Measurements from ENCODE around the gene CEP112. TPM values are rescaled to one million over a fixed set of nuclear protein-coding genes. Genes with fewer than 3 reads are reported as not detected.

The CEP112 gene
- polyA plus RNA-seq, 1 donor, result 4.4 TPM

- H3K4me3 ChIP-seq (ENCODE audit: low read length), result no peak overlapping the region
- peaks cover 3% of the 10 kb centered on the region for H3K9me3 ChIP-seq (ENCODE audit: control insufficient read depth, low read depth, low read length)
- no peaks in the 10 kb centered on the region for H3K36me3 ChIP-seq (ENCODE audit: control insufficient read depth, insufficient read depth, low read length)
- H3K27ac ChIP-seq (ENCODE audit: low read length), result no peak overlapping the region
- no peak for DNase-seq
- WGBS (ENCODE audit: insufficient coverage, low lambda C conversion rate), result no CpG with 5 or more reads among the region's 5 CpGs
- no peaks in the 10 kb centered on the region for H3K27me3 ChIP-seq (ENCODE audit: control insufficient read depth, insufficient read depth, low read length)
- no peaks in the 10 kb centered on the region for H3K4me1 ChIP-seq (ENCODE audit: control insufficient read depth, insufficient read depth, low read length)
These were observed 115.3 kb downstream of the CEP112 start for GRCh38 chr17:66076546-66077190.

- no peak for DNase-seq
- no peak overlapping the region for H3K4me3 ChIP-seq (ENCODE audit: low read length)
- peaks cover 3% of the 10 kb centered on the region for H3K9me3 ChIP-seq (ENCODE audit: control insufficient read depth, low read depth, low read length)
- H3K27ac ChIP-seq (ENCODE audit: low read length), result no peak overlapping the region
- no peaks in the 10 kb centered on the region for H3K4me1 ChIP-seq (ENCODE audit: control insufficient read depth, insufficient read depth, low read length)
- no peaks in the 10 kb centered on the region for H3K36me3 ChIP-seq (ENCODE audit: control insufficient read depth, insufficient read depth, low read length)
- H3K27me3 ChIP-seq (ENCODE audit: control insufficient read depth, insufficient read depth, low read length), result no peaks in the 10 kb centered on the region
These were observed 118.5 kb downstream of the CEP112 start for GRCh38 chr17:66073384-66073783.

DNA sequence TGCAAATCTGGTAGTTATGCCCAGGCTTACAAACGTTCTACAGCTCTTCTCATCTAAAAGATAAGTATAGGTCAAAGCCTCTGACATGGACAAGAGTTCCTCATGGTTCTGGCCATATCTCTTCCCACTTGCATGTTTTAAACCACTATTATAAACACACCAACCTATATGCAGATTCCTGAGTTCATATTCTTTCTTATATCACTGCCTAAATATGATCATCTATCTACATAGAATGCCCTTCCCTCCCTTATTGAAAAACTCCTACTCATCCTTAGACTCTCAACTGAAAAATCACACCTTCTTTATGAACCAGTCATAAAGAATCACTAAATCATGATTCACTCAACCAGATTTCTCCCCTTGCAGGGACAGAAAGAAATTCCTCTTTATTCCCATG is 128.2 kb downstream of the CEP112 start:
- no CpG with 5 or more reads among the region's 1 CpG for WGBS (ENCODE audit: insufficient coverage, low lambda C conversion rate)
- no peaks in the 10 kb centered on the region for H3K4me1 ChIP-seq (ENCODE audit: control insufficient read depth, insufficient read depth, low read length)
- H3K27me3 ChIP-seq (ENCODE audit: control insufficient read depth, insufficient read depth, low read length), result no peaks in the 10 kb centered on the region
- no peak for DNase-seq
- no peak overlapping the region for H3K4me3 ChIP-seq (ENCODE audit: low read length)
- no peak overlapping the region for H3K27ac ChIP-seq (ENCODE audit: low read length)
- no peaks in the 10 kb centered on the region for H3K9me3 ChIP-seq (ENCODE audit: control insufficient read depth, low read depth, low read length)
- H3K36me3 ChIP-seq (ENCODE audit: control insufficient read depth, insufficient read depth, low read length), result no peaks in the 10 kb centered on the region

GRCh38 chr17:66056148-66056547 is 135.8 kb downstream of the CEP112 start:
- Histone ChIP-seq H3K9me3 (ENCODE audit: control insufficient read depth, low read depth, low read length) (no peaks in the 10 kb centered on the region), H3K27ac (ENCODE audit: low read length) (no peak overlapping the region), H3K27me3 (ENCODE audit: control insufficient read depth, insufficient read depth, low read length) (no peaks in the 10 kb centered on the region), H3K4me1 (ENCODE audit: control insufficient read depth, insufficient read depth, low read length) (no peaks in the 10 kb centered on the region), H3K4me3 (ENCODE audit: low read length) (no peak overlapping the region), H3K36me3 (ENCODE audit: control insufficient read depth, insufficient read depth, low read length) (no peaks in the 10 kb centered on the region)
- WGBS (ENCODE audit: insufficient coverage, low lambda C conversion rate), result 100% methylated on average over 2 of the region's 4 CpGs
- DNase-seq, result no peak

GRCh38 chr17:66054242-66054641 is 137.7 kb downstream of the CEP112 start:
- DNase-seq, result no peak
- WGBS (ENCODE audit: insufficient coverage, low lambda C conversion rate), result 100% methylated on average over 1 of the region's 1 CpG
- Histone ChIP-seq H3K36me3 (ENCODE audit: control insufficient read depth, insufficient read depth, low read length) (no peaks in the 10 kb centered on the region), H3K4me3 (ENCODE audit: low read length) (no peak overlapping the region), H3K27me3 (ENCODE audit: control insufficient read depth, insufficient read depth, low read length) (no peaks in the 10 kb centered on the region), H3K27ac (ENCODE audit: low read length) (no peak overlapping the region), H3K4me1 (ENCODE audit: control insufficient read depth, insufficient read depth, low read length) (no peaks in the 10 kb centered on the region), H3K9me3 (ENCODE audit: control insufficient read depth, low read depth, low read length) (no peaks in the 10 kb centered on the region)

DNA sequence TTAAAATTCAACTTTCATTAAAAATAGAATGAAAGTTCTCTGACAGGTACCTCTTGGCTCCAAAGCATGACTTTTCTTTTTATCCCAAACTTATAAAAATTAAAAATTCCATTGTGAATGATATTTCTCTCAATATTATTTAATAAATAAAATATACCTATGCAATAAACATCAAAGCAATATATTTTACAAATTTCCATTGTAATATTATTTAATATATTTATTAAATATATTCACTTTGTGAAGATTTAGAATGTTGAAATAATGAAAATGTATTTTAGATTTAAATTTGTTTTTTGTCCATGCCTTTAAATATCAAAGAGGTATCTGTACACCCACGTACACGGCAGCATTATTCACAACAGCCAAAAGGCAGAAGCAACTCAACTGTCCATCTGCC is 147.8 kb downstream of the CEP112 start:
- H3K27ac ChIP-seq (ENCODE audit: low read length), result no peak overlapping the region
- no peak overlapping the region for H3K4me3 ChIP-seq (ENCODE audit: low read length)
- no peaks in the 10 kb centered on the region for H3K9me3 ChIP-seq (ENCODE audit: control insufficient read depth, low read depth, low read length)
- H3K36me3 ChIP-seq (ENCODE audit: control insufficient read depth, insufficient read depth, low read length), result no peaks in the 10 kb centered on the region
- no peaks in the 10 kb centered on the region for H3K27me3 ChIP-seq (ENCODE audit: control insufficient read depth, insufficient read depth, low read length)
- no peaks in the 10 kb centered on the region for H3K4me1 ChIP-seq (ENCODE audit: control insufficient read depth, insufficient read depth, low read length)
- no peak for DNase-seq
- WGBS (ENCODE audit: insufficient coverage, low lambda C conversion rate), result no CpG with 5 or more reads among the region's 2 CpGs

DNA sequence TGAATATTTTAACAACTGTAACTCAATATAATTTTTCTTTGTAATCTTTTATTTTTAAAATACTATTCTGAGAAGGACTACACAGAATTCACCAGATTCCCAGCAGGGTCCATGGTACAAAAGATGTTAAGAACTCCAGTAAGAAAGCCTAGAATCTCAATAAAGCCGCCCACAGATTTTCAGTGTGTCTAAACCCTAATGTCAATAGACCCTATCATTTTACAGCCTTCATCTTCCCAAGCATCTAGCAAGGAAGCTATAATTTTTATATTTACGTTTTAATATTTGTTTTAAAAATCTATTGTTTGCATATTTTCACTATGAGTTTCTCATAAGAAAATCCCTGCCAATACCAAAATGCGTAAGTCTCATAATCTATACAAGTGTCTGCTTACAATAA is 148.5 kb downstream of the CEP112 start:
- no peaks in the 10 kb centered on the region for H3K36me3 ChIP-seq (ENCODE audit: control insufficient read depth, insufficient read depth, low read length)
- WGBS (ENCODE audit: insufficient coverage, low lambda C conversion rate), result 77% methylated on average over 2 of the region's 3 CpGs
- no peak for DNase-seq
- no peaks in the 10 kb centered on the region for H3K4me1 ChIP-seq (ENCODE audit: control insufficient read depth, insufficient read depth, low read length)
- no peak overlapping the region for H3K4me3 ChIP-seq (ENCODE audit: low read length)
- H3K9me3 ChIP-seq (ENCODE audit: control insufficient read depth, low read depth, low read length), result no peaks in the 10 kb centered on the region
- no peak overlapping the region for H3K27ac ChIP-seq (ENCODE audit: low read length)
- H3K27me3 ChIP-seq (ENCODE audit: control insufficient read depth, insufficient read depth, low read length), result no peaks in the 10 kb centered on the region

DNA sequence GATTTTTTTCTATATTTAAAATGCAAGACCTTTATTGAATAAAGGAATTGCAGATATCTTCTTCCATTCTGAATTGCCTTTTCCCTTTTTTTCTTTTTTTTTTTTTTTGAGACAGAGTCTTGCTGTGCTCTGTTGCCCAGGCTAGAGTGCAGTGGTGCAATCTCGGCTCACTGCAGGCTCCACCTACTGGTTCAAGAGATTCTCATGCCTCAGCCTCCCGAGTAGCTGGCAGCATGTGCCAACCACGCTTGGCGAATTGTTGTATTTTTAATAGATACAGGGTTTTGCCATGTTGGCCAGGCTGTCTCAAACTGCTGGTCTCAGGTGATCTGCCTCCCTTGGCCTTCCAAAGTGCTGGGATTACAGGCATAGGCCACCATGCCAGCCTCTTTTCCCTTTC is 151.5 kb downstream of the CEP112 start:
- Histone ChIP-seq H3K27ac (ENCODE audit: low read length) (no peak overlapping the region), H3K4me1 (ENCODE audit: control insufficient read depth, insufficient read depth, low read length) (no peaks in the 10 kb centered on the region), H3K27me3 (ENCODE audit: control insufficient read depth, insufficient read depth, low read length) (no peaks in the 10 kb centered on the region), H3K36me3 (ENCODE audit: control insufficient read depth, insufficient read depth, low read length) (no peaks in the 10 kb centered on the region), H3K9me3 (ENCODE audit: control insufficient read depth, low read depth, low read length) (no peaks in the 10 kb centered on the region), H3K4me3 (ENCODE audit: low read length) (no peak overlapping the region)
- DNase-seq, result no peak
- WGBS (ENCODE audit: insufficient coverage, low lambda C conversion rate), result no CpG with 5 or more reads among the region's 4 CpGs

DNA sequence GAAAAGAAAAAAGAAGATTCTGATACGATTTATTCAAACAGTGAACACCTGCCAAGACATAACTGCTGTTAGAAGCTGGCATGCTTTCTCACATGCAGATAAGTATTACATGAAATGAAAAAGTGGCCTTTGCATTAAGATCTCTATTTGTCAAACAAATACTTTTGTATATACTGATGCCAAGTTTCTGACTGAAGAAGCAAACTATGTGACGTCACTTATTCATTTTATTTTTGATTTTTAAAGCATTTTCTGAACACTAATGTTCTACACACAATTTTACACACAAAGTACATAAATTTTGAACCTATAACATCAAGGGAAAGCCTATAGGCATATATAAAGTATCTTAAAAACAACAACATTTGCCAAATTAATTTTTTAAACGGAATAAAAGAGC is 153.8 kb downstream of the CEP112 start:
- no peaks in the 10 kb centered on the region for H3K4me1 ChIP-seq (ENCODE audit: control insufficient read depth, insufficient read depth, low read length)
- H3K9me3 ChIP-seq (ENCODE audit: control insufficient read depth, low read depth, low read length), result no peaks in the 10 kb centered on the region
- DNase-seq, result no peak
- no peaks in the 10 kb centered on the region for H3K27me3 ChIP-seq (ENCODE audit: control insufficient read depth, insufficient read depth, low read length)
- 57% methylated on average over 3 of the region's 3 CpGs for WGBS (ENCODE audit: insufficient coverage, low lambda C conversion rate)
- H3K4me3 ChIP-seq (ENCODE audit: low read length), result no peak overlapping the region
- no peaks in the 10 kb centered on the region for H3K36me3 ChIP-seq (ENCODE audit: control insufficient read depth, insufficient read depth, low read length)
- H3K27ac ChIP-seq (ENCODE audit: low read length), result no peak overlapping the region

DNA sequence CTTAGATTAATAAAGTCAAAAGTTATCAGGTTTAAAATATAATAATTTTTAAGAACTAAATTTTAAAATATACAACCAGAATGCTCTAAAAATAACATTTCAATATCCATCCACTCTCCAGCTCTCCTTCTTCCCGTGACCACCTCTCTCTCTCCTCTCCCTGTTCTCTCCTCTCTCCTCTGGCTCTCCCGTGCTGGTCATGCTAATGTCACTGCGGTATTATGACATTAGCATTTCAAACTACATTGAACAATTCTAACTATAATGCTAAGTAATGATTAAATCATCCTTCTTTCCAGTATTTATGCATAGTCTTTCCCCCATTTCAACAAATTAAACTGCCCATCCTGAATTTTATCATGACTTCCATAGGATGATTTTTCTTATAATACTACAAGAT is 154.7 kb downstream of the CEP112 start:
- WGBS (ENCODE audit: insufficient coverage, low lambda C conversion rate), result no CpG with 5 or more reads among the region's 3 CpGs
- DNase-seq, result no peak
- Histone ChIP-seq H3K27ac (ENCODE audit: low read length) (no peak overlapping the region), H3K36me3 (ENCODE audit: control insufficient read depth, insufficient read depth, low read length) (no peaks in the 10 kb centered on the region), H3K4me1 (ENCODE audit: control insufficient read depth, insufficient read depth, low read length) (no peaks in the 10 kb centered on the region), H3K4me3 (ENCODE audit: low read length) (no peak overlapping the region), H3K9me3 (ENCODE audit: control insufficient read depth, low read depth, low read length) (no peaks in the 10 kb centered on the region), H3K27me3 (ENCODE audit: control insufficient read depth, insufficient read depth, low read length) (no peaks in the 10 kb centered on the region)

DNA sequence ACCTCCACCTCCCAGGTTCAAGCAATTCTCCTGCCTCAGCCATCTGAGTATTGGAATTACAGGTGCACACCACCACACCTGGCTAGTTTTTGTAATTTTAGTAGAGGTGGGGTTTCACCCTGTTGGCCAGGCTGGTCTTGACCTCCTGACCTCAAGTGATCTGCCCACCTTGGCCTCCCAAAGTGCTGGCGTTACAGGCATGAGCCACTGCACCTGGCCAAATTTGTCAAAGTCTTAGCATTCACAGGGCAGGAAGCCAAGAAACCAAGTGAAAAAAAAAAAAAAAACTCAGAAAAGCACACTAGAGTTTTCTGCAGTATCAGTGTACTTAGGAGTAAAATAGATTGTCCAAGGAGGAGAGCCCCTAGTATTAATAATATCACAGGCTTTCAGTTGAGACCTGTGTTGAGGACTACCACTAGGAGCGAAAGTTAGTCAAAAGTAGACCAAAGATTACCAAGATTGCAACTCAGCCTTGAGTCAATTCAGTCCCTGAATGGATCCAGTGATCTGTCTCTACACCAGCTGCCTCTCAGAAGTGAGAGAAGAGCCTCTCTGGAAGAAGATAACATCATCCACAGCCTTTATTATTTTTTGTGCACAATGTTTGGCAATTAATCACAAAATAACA is 159.7 kb downstream of the CEP112 start:
- H3K27me3 ChIP-seq (ENCODE audit: control insufficient read depth, insufficient read depth, low read length), result no peaks in the 10 kb centered on the region
- no peak overlapping the region for H3K4me3 ChIP-seq (ENCODE audit: low read length)
- DNase-seq, result no peak
- H3K36me3 ChIP-seq (ENCODE audit: control insufficient read depth, insufficient read depth, low read length), result no peaks in the 10 kb centered on the region
- H3K4me1 ChIP-seq (ENCODE audit: control insufficient read depth, insufficient read depth, low read length), result no peaks in the 10 kb centered on the region
- WGBS (ENCODE audit: insufficient coverage, low lambda C conversion rate), result 60% methylated on average over 1 of the region's 2 CpGs
- no peak overlapping the region for H3K27ac ChIP-seq (ENCODE audit: low read length)
- no peaks in the 10 kb centered on the region for H3K9me3 ChIP-seq (ENCODE audit: control insufficient read depth, low read depth, low read length)
